Inferior parietal cortex (tissue), 1 donor: ENCODE data around the gene ZBTB12.
A peak's percentile ranks its signal among the peaks of the same experiment; 100 is the strongest.
"Not testable (repeated sequence)": the region's sequence is repeated elsewhere in the genome, so short reads cannot be mapped to it uniquely, and the experiment has no call there.

ENCODE experiments used
- DNase-seq: peaks from one replicate; pipeline ENCODE4 v3.0.0-alpha.2; 2016; ENCODE audit errors: extremely low spot score

ZBTB12 gene

DNA sequence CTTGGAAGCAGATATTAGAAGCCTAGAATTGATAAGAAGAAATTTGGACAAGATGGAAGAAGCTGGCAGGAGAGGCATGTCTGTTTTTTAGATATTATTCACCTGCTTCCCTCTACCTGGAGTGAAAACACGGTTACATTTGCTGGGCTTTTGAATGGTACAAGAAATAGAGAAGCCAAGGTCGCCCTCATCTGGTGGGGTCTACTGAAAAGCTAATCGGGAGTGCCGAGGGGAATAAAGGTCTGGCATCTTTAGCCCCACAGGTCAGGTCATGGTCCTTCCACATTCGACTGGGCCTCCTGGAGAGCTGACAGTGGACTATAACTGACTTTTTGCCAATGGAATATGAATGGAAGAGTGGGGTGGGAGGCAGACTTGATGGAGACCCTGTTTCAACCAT lies 21.1 kb upstream of the ZBTB12 start:
- no peak for DNase-seq

DNA sequence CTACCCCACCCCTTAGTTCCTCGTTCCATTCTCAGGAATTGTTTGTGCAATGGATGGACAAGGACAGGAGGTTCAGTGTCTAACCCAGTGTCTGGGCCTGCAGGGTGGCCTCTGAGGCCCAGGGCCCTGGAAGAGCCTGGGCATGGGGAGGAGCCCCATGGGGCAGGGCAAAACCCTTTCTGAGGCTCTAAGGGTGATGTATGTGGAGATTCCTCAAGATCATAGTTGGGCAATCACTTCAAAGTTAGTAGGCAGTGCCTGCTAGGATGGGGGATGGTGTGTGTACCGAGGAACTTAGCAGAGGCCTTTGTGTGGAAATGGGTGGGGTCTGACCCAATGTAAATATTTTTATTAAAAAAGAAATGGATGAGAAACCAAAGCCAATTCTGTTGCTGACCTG lies 18.9 kb upstream of the ZBTB12 start:
- no peak for DNase-seq

DNA sequence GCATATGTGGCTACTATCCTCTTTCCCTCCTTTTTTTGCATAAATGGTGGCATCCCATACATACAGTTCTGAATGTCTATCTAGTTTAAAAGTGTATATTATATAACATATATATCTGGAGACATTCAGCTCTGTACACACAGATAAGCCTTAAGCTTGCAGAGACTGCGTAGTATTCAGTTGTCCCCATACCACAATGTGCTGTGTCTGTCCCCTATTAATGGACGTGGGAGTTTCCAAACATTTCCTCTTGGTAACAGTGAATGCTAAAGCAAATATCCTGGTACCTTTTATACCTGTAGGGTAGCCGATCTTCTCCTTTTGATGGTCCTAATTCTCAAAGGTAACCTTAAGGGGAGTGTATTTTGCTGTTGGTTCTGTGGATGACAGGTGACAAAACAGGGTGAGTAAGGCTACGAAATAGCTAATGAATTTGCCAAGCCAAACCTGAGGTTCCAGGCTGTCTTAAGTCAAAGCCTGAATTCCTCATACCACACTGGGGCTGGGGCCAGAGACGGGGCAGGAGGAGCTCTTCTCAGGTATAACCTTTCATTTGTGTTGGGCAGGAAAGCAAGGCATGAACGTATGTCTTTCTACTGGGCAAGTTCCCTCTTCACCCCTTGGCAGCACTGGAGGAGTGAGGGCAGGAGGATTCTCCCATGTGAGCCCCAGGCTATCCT lies 17.9 kb upstream of the ZBTB12 start:
- DNase-seq = no peak

DNA sequence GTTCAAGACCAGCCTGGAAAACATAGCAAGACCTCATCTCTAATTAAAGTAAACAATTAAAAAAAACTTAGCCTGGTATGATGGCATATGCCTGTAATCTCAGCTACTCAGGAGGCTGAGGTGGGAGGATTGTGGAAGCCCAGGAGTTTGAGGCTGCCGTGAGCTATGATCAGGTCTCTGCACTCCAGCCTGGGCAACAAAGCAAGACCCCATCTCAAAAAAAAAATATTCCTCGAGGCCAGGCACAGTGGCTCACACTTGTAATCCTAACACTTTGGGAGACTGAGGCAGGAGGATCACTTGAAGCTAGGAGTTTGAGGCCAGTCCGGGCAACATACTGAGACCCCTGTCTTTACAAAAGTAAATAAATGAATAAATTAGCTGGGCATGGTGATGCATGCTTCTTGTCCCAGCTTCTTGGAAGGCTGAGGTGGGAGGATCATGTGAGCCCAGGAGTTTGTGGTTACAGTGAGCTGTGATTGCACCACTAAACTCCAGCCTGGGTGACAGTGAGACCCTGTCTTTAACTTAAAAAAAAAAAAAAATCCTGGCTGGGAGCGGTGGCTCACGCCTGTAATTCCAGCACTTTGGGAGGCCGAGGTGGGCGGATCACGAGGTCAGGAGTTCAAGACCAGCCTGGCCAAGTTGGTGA lies 16.3 kb upstream of the ZBTB12 start:
- no peak for DNase-seq

GRCh38 chr6:31915756-31916155 lies 13.9 kb upstream of the ZBTB12 start:
- no peak for DNase-seq

DNA sequence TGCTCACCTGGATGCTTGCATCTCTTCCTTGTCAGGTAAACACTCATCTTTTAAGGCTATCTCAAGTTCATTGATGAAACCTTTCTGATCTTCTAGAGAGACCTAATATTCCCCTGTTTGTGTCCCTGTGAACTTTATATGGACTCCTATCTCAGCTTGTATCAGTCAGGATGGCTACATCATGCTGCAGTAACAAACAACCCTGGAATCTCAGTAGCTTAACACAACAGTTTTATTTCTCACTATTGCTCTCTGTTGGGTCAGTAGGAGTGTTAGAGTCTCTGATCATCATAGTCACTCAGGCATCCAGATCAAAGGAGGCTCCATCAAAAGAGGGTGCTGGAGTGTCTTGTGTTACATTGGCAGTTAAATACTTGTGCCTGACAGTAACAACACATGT lies 13.5 kb upstream of the ZBTB12 start:
- DNase-seq = no peak

GRCh38 chr6:31911826-31912585 lies 10.1 kb upstream of the ZBTB12 start:
- no peak for DNase-seq

DNA sequence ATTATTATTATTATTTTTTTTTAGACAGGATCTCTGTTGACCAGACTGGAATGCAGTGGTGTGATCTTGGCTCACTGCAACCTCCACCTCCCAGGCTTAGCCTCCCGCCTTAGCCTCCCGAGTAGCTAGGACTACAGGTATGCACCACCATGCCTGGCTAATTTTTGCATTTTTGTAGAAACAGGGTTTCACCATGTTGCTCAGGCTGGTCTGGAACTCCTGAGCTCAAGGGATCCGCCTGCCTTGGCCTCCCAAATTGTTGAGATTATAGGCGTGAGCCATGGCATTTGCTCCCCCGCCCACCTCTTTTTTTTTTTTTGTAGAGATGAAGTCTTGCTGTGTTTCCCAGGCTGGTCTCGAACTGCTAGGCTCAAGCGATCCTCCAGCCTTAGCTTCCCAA lies 7.4 kb upstream of the ZBTB12 start:
- not testable (repeated sequence) for DNase-seq

DNA sequence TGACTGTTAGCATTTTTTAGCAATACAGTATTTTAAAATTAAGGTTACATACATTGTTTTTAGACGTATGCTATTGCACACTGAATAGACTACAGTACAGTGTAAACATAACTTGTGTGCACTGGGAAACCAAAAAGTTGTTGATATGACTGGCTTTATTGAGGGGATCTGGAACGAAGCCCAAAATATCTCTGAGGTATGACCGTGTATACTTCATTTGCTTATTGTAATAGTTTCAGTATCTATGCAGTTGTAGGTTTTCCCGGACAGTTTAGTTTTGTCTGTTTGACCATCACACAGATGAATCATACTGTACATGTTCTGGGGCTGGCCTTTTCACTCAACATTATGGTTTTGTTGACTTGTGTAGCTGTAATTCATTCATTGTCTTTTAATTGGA lies 6.9 kb upstream of the ZBTB12 start:
- no peak for DNase-seq

- not testable (repeated sequence) for DNase-seq
Measured at GRCh38 chr6:31908255-31908654, 6.4 kb upstream of the ZBTB12 start.

- no peak for DNase-seq
Measured at GRCh38 chr6:31907158-31907813, 5.4 kb upstream of the ZBTB12 start.

GRCh38 chr6:31906727-31907126 lies 4.8 kb upstream of the ZBTB12 start:
- DNase-seq = not testable (repeated sequence)

DNA sequence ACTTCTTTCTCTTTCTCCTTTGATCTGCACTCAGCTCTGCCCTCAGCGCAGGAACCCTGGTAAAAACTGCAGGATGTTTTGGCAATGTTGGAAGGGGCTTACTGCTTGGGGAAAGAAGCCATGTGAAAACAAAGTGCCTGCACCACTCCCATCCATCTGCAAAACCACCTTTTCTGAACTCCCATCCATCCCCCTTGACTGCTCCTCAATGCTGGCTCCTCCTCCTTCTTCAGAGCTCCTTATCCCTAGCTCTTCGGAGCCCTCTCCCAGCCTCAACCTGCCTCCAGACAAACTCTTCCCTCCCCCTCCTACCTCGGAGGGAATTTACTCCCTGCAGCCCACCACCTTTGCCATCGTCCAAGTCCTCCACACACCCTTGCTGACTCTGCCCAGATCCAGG lies 4.2 kb upstream of the ZBTB12 start:
- no peak for DNase-seq

GRCh38 chr6:31905041-31905440 lies 3.2 kb upstream of the ZBTB12 start:
- no peak for DNase-seq

DNA sequence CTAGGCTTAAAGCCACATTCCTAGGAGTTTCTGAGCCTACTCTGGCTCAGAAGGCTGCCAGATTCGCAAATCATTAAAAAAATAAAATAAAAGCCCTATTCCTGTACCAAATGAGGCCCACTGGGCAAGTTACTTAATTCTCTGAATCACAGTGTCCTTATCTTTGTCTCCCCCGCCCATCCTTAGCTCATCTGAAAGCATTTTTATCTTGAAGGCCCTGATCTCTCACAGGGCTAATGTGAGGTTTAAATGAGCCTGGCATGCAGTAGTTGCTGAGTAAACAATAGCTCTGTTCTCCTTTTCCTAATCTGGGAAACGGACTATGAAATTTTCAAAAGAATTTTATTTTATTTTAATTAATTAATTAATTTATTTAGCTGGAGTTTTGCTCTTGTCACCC lies 2.1 kb upstream of the ZBTB12 start:
- no peak for DNase-seq

GRCh38 chr6:31901415-31901952 lies 402 bp downstream of the ZBTB12 start:
- DNase-seq = peak; percentile 28

DNA sequence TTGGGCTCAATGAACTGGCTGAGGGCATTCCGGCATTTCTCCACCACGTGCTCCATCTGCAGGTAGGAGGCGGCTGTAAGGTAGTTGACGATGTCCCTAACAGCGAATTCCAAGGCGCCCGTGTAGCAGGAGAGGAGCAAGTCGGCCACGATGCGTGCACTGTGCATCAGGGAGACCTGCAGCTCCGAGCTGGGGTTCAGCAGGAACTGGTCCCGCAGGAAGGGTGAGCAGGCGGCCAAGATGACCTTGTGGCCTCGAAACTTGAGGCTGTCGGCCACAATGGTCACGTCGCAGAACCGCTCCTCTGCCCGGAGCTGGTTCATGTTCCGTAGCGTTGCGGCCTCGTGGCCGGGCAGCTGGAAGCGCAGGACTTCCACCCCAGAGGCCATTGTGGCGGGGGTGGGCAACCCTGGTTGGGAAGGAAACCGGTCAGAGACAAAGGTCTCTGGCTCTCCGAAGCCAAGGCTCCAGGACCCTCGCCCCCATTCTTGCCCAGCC lies 920 bp downstream of the ZBTB12 start:
- DNase-seq = peak; percentile 13

- DNase-seq = no peak
Measured at GRCh38 chr6:31899882-31900722, 1.8 kb downstream of the ZBTB12 start.

GRCh38 chr6:31899215-31899614 lies 2.7 kb downstream of the ZBTB12 start:
- DNase-seq = no peak

DNA sequence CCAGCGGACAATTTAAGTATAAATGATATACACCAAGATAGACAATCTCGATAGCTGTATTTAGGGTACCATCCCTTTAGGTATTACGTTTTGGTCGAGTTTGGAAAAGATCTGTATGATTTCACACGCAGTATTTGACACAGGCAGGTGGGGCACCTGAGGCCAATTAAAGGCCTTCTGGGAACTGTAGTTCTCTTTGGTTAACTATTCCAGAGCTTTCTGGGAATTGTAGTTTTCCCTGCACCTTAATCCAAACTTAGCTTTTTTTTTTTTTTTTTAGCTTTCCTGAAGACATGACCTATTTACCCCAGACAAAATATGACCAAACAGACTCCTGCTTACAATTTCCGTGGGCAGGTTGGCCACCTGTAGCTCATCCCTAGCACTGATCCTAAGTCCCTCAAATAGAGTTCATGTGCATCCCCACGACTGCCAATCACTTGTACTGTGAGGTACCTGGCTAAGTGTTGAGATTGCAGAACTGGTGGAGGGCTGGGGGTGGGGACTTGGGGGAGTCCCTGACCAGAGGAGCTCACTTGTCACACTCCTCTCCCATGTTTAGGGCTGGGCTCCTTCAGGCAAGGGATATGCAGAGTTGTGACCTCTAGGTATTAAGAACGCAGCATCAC lies 3.4 kb downstream of the ZBTB12 start:
- peak; percentile 76 for DNase-seq
